Fibroblast of lung (primary cell): ENCODE measurements around the gene DUSP21. TPM values are rescaled to one million over a fixed set of nuclear protein-coding genes. Genes with fewer than 3 reads are reported as not detected.

Experiments
- DNase-seq, 2 donors: peaks; one replicate each; pipeline versions ENCODE4 v3.0.0 to v3.0.0-alpha.2; 2010; ENCODE audit warnings: low read depth in 2 of 2
- H2AFZ ChIP-seq: 2 replicates; pipeline ENCODE4 v1.5.1; 2012; ENCODE audit warnings: low read length, control low read depth, inconsistent platforms
- H3K27ac ChIP-seq: 2 replicates; pipeline ENCODE4 v1.5.1; 2011; ENCODE audit warnings: low read length, control low read depth; ENCODE audit not compliant: insufficient read depth
- H3K27me3 ChIP-seq: 2 replicates; pipeline ENCODE4 v1.5.1; 2011; ENCODE audit warnings: mild to moderate bottlenecking, low read length; ENCODE audit not compliant: control insufficient read depth, insufficient read depth
- H3K36me3 ChIP-seq: 2 replicates; pipeline ENCODE4 v1.5.1; 2011; ENCODE audit warnings: low read length; ENCODE audit not compliant: control insufficient read depth, insufficient read depth
- H3K4me1 ChIP-seq: 2 replicates; pipeline ENCODE4 v1.5.1; 2011; ENCODE audit warnings: low read length; ENCODE audit not compliant: control insufficient read depth, insufficient read depth; ENCODE audit errors: extremely low read depth
- H3K4me2 ChIP-seq: 2 replicates; pipeline ENCODE4 v1.5.1; 2011; ENCODE audit warnings: low read length, control low read depth; ENCODE audit not compliant: insufficient read depth; ENCODE audit errors: extremely low read depth
- H3K4me3 ChIP-seq, 4 experiments: fragments of 200-600 bp in 1 of 4; sonication (generic) in 1 of 4; replicated peaks in 1 of 4; 2 replicates each; pipeline ENCODE4 v1.5.1; 2011 to 2016; ENCODE audit warnings: low read length in 4 of 4, low read depth in 3 of 4, mild to moderate bottlenecking in 3 of 4, control low read depth in 2 of 4, inconsistent platforms in 1 of 4, mixed read lengths in 1 of 4; ENCODE audit not compliant: insufficient read depth in 1 of 4; ENCODE audit errors: control extremely low read depth in 1 of 4
- H3K79me2 ChIP-seq: 2 replicates; pipeline ENCODE4 v1.5.1; 2012; ENCODE audit warnings: mild to moderate bottlenecking, low read length, inconsistent platforms; ENCODE audit not compliant: control insufficient read depth, insufficient read depth
- H3K9ac ChIP-seq: 2 replicates; pipeline ENCODE4 v1.5.1; 2011; ENCODE audit warnings: mild to moderate bottlenecking, low read length, control low read depth; ENCODE audit not compliant: insufficient read depth
- H3K9me3 ChIP-seq: 2 replicates; pipeline ENCODE4 v1.5.1; 2012; ENCODE audit warnings: low read depth, low read length; ENCODE audit not compliant: control insufficient read depth, insufficient read depth
- H4K20me1 ChIP-seq: 2 replicates; pipeline ENCODE4 v1.5.1; 2011; ENCODE audit warnings: low read length; ENCODE audit not compliant: control insufficient read depth, insufficient read depth; ENCODE audit errors: extremely low read depth
- EZH2 ChIP-seq: IDR thresholded peaks from 2 replicates; pipeline ENCODE4 v1.5.1; 2012; ENCODE audit warnings: low read length, control low read depth, mild to moderate bottlenecking; ENCODE audit errors: missing control alignments
- polyA plus RNA-seq, 2 donors: library from polyadenylated mRNA; depleted of rRNA in 1 of 2; stranded (reverse) in 1 of 2; unstranded in 1 of 2; fragments of >200 nt; gene quantifications; 2 replicates each; pipeline ENCODE4 v1.2.1, GENCODE V29; 2011 to 2012; ENCODE audit warnings: missing spikeins in 1 of 2
- total RNA-seq: library from RNA; depleted of rRNA; stranded (reverse); fragments of >200 nt; gene quantifications from 2 replicates; pipeline ENCODE4 v1.2.1, GENCODE V29; 2014
- TF ChIP-seq, protein P1 (sequence below), 2 donors: IDR thresholded peaks in 1 of 2; conservative IDR thresholded peaks in 1 of 2; 1 replicate in 1 of 2; 2 replicates in 1 of 2; pipeline ENCODE4 v1.5.1; 2011 to 2012; ENCODE audit warnings: low read length in 2 of 2, control low read depth in 1 of 2, inconsistent platforms in 1 of 2, low read depth in 1 of 2, mild to moderate bottlenecking in 1 of 2

Gene DUSP21
- total and polyA plus RNA-seq, 2 donors (not counting 1 experiment from before 2014, with no cell fraction given), result not detected

GRCh38 chrX:44871931-44872820 is 28.4 kb downstream of the DUSP21 start:
- TF ChIP-seq, protein P1, sequence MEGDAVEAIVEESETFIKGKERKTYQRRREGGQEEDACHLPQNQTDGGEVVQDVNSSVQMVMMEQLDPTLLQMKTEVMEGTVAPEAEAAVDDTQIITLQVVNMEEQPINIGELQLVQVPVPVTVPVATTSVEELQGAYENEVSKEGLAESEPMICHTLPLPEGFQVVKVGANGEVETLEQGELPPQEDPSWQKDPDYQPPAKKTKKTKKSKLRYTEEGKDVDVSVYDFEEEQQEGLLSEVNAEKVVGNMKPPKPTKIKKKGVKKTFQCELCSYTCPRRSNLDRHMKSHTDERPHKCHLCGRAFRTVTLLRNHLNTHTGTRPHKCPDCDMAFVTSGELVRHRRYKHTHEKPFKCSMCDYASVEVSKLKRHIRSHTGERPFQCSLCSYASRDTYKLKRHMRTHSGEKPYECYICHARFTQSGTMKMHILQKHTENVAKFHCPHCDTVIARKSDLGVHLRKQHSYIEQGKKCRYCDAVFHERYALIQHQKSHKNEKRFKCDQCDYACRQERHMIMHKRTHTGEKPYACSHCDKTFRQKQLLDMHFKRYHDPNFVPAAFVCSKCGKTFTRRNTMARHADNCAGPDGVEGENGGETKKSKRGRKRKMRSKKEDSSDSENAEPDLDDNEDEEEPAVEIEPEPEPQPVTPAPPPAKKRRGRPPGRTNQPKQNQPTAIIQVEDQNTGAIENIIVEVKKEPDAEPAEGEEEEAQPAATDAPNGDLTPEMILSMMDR (conservative IDR thresholded peaks at IDR 0.05 in 1 of 2, IDR thresholded peaks at IDR 0.05 in 1 of 2; ENCODE audit: low read depth in 1 of 2, low read length in 2 of 2), result no peak
- TF ChIP-seq EZH2, result no peak
- H3K27ac ChIP-seq, result peak overlapping the region; percentile 92
- no peaks in the 10 kb centered on the region for H4K20me1 ChIP-seq
- H2AFZ ChIP-seq, result peak overlapping the region; percentile 70
- peak overlapping the region; percentile 92 for H3K4me2 ChIP-seq
- H3K27me3 ChIP-seq, result no peaks in the 10 kb centered on the region
- H3K4me3 ChIP-seq, result peak overlapping the region; percentile 74 to 91 (median 78)
- H3K9ac ChIP-seq, result peak overlapping the region; percentile 91
- no peaks in the 10 kb centered on the region for H3K4me1 ChIP-seq
- H3K9me3 ChIP-seq, result no peaks in the 10 kb centered on the region
- H3K36me3 ChIP-seq, result no peaks in the 10 kb centered on the region
- H3K79me2 ChIP-seq, result peaks cover 32% of the 10 kb centered on the region
- peak; percentile 29 for DNase-seq

DNA sequence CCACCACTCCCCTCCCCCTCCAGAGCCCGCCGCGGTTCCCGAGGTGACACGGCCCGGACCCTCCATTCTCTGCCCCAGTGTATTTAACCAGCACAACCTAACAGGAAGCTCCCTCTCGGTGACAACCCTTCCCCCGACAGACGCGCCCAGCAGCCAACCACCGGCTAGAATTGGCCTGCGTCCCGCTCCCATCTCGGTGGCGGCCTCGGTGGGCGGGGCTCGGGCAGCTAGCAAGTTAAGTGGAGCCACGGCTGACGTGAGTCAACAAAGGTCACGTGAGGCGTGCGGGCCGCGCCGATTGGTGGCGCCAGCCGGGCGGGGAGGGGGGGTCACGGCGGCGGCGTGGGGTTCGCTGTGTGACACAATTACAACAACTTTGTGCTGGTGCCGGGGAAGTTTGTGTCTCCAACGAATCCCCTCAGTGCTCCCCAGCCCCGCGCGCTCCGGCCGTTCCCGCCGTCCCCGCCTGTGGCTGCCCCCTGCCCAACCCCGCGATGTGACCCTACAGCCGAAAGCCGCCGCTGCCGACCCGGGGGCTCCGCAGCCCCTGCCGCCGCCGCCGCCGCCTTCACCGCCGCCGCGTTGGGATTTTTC is 29.1 kb downstream of the DUSP21 start, which contains the start of gene KDM6A:
KDM6A (plus strand) TSS at position 368 of the 594 bp plus-strand sequence. CDS start 364 bp downstream, outside the sequence.
- H3K4me2 ChIP-seq, result peak within 1 kb of the TSS; percentile 96
- no peaks in the 10 kb centered on the region for H4K20me1 ChIP-seq
- no peaks in the 10 kb centered on the region for H3K27me3 ChIP-seq
- no peaks in the 10 kb centered on the region for H3K4me1 ChIP-seq
- no peaks in the 10 kb centered on the region for H3K36me3 ChIP-seq
- peak within 1 kb of the TSS; percentile 78 to 95 (median 94) for H3K4me3 ChIP-seq
- peak within 1 kb of the TSS; percentile 70 for H2AFZ ChIP-seq
- H3K9me3 ChIP-seq, result no peaks in the 10 kb centered on the region
- H3K27ac ChIP-seq, result peak within 1 kb of the TSS; percentile 92
- peak within 1 kb of the TSS; percentile 91 for H3K9ac ChIP-seq
- peak; percentile 95 to 98 for DNase-seq
- TF ChIP-seq EZH2, result no peak
- TF ChIP-seq, protein P1 (conservative IDR thresholded peaks at IDR 0.05 in 1 of 2, IDR thresholded peaks at IDR 0.05 in 1 of 2; ENCODE audit: low read depth in 1 of 2, low read length in 2 of 2), result no peak
- H3K79me2 ChIP-seq, result peaks cover 38% of the 10 kb centered on the region
